NCI-H2196 (cell line): Measurements from ENCODE around the gene ADGRG1.

Experiments used
- DNase-seq: peaks from one replicate; lab custom pipeline; 2025; ENCODE audit not compliant: unreplicated experiment; lab: John Stamatoyannopoulos, UW

Gene ADGRG1

GRCh38 chr16:57634171-57634570 lies 5.7 kb downstream of the ADGRG1 start:
- DNase-seq, result no peak

- DNase-seq, result no peak
Measured at GRCh38 chr16:57635266-57636097, 7.1 kb downstream of the ADGRG1 start.

- no peak for DNase-seq
Measured at GRCh38 chr16:57636184-57636583, 7.8 kb downstream of the ADGRG1 start.

GRCh38 chr16:57637020-57637419 lies 8.6 kb downstream of the ADGRG1 start:
- no peak for DNase-seq

- DNase-seq, result no peak
Measured at GRCh38 chr16:57637424-57637823, 9.0 kb downstream of the ADGRG1 start.

- DNase-seq, result no peak
Measured at GRCh38 chr16:57637965-57638364, 9.5 kb downstream of the ADGRG1 start.

- no peak for DNase-seq
Measured at GRCh38 chr16:57638381-57638780, 10.0 kb downstream of the ADGRG1 start.

GRCh38 chr16:57639172-57639887 lies 10.9 kb downstream of the ADGRG1 start:
- DNase-seq, result no peak

GRCh38 chr16:57640185-57640584 lies 11.8 kb downstream of the ADGRG1 start:
- DNase-seq, result no peak

- no peak for DNase-seq
Measured at GRCh38 chr16:57640612-57641011, 12.2 kb downstream of the ADGRG1 start.

- no peak for DNase-seq
Measured at GRCh38 chr16:57642160-57643135, 14.0 kb downstream of the ADGRG1 start.

- DNase-seq, result no peak
Measured at GRCh38 chr16:57643147-57643874, 14.9 kb downstream of the ADGRG1 start.

- no peak for DNase-seq
Measured at GRCh38 chr16:57643910-57644309, 15.5 kb downstream of the ADGRG1 start.

GRCh38 chr16:57644383-57645014 lies 16.1 kb downstream of the ADGRG1 start:
- no peak for DNase-seq

- no peak for DNase-seq
Measured at GRCh38 chr16:57645169-57645568, 16.7 kb downstream of the ADGRG1 start.

- no peak for DNase-seq
Measured at GRCh38 chr16:57645691-57646387, 17.4 kb downstream of the ADGRG1 start.

- no peak for DNase-seq
Measured at GRCh38 chr16:57646388-57647039, 18.1 kb downstream of the ADGRG1 start.

GRCh38 chr16:57647136-57647875 lies 18.9 kb downstream of the ADGRG1 start:
- no peak for DNase-seq
